Stimulated activated CD8-positive, alpha-beta memory T cell treated with anti-CD3 and anti-CD28 coated beads, Interleukin-15, amount 100 ng/mL, for 24 hours (primary cell): ENCODE measurements around the gene PPP2R5B.
"Not testable (repeated sequence)": the region's sequence is repeated elsewhere in the genome, so short reads cannot be mapped to it uniquely, and the experiment has no call there.

ENCODE experiments used
- DNase-seq: peaks from one replicate; pipeline ENCODE4 v3.0.0-alpha.2; 2020; ENCODE audit warnings: low read depth

The PPP2R5B gene

GRCh38 chr11:64983339-64983738 lies 58.9 kb downstream of the PPP2R5B start:
- not testable (repeated sequence) for DNase-seq
